Activated naive CD4-positive, alpha-beta T cell treated with anti-CD3 and anti-CD28 coated beads for 36 hours (primary cell): ENCODE results near the gene ANKRD40. TPM values are rescaled to one million over a fixed set of nuclear protein-coding genes. Genes with fewer than 3 reads are reported as not detected.

Experiments
- CTCF ChIA-PET: fragments of 350-600 bp; sonication (Branson Sonifier 250); formaldehyde crosslinking; loops from one replicate; lab custom pipeline; 2021; ENCODE audit warnings: antibody characterized with exemption; lab: Charles Lee
- DNase-seq: peaks from one replicate; pipeline ENCODE4 v3.0.0-alpha.2; 2020
- H3K27ac Mint-ChIP-seq: one replicate; pipeline ENCODE4 v1.8.0; 2021; ENCODE audit warnings: mild to moderate bottlenecking, mixed read lengths
- H3K27me3 Mint-ChIP-seq: one replicate; pipeline ENCODE4 v1.8.0; 2021; ENCODE audit warnings: low read depth, mixed read lengths
- H3K36me3 Mint-ChIP-seq: one replicate; pipeline ENCODE4 v1.8.0; 2021; ENCODE audit warnings: low read depth, mixed read lengths
- H3K4me1 Mint-ChIP-seq: one replicate; pipeline ENCODE4 v1.8.0; 2021; ENCODE audit warnings: low read depth, mixed read lengths
- H3K4me3 Mint-ChIP-seq: one replicate; pipeline ENCODE4 v1.8.0; 2021; ENCODE audit warnings: mild to moderate bottlenecking, moderate library complexity, mixed read lengths
- H3K9me3 Mint-ChIP-seq: one replicate; pipeline ENCODE4 v1.8.0; 2021; ENCODE audit warnings: mixed read lengths
- intact Hi-C: fragments of 100-400 bp; cut with micrococcal nuclease; formaldehyde crosslinking; loops from one replicate; pipeline ENCODE4 v1.15.1; 2023
- total RNA-seq, 2 experiments: library from RNA; stranded (reverse); gene quantifications; one replicate each; pipeline ENCODE4 v1.2.3, GENCODE V29; 2021

Gene ANKRD40
- total RNA-seq, 2 experiments from 2014 or later: 25.7 to 26.5 TPM

GRCh38 chr17:50690887-50691549 lies 16.7 kb downstream of the ANKRD40 start:
- intact Hi-C loops: no loop called here
- Mint-ChIP-seq H3K4me1 (peaks cover 4% of the 10 kb centered on the region), H3K36me3 (peaks cover 11% of the 10 kb centered on the region), H3K27me3 (no peaks in the 10 kb centered on the region), H3K27ac (no peak overlapping the region), H3K4me3 (no peak overlapping the region), H3K9me3 (no peaks in the 10 kb centered on the region)
- CTCF ChIA-PET: interaction anchor here (1.1 kb wide), 2 partner anchors 11 to 64 kb away, joined by 3 read pairs; no protein-coding TSS in a partner anchor
- no peak for DNase-seq

GRCh38 chr17:50689956-50690886 lies 17.5 kb downstream of the ANKRD40 start:
- no peak for DNase-seq
- CTCF ChIA-PET: no interaction called here
- Mint-ChIP-seq H3K4me1 (no peaks in the 10 kb centered on the region), H3K27ac (no peak overlapping the region), H3K36me3 (peaks cover 6% of the 10 kb centered on the region), H3K4me3 (no peak overlapping the region), H3K9me3 (no peaks in the 10 kb centered on the region), H3K27me3 (no peaks in the 10 kb centered on the region)
- intact Hi-C loops: no loop called here

GRCh38 chr17:50689251-50689650 lies 18.5 kb downstream of the ANKRD40 start:
- H3K4me1 Mint-ChIP-seq: no peaks in the 10 kb centered on the region
- H3K36me3 Mint-ChIP-seq: peaks cover 3% of the 10 kb centered on the region
- no peak for DNase-seq
- H3K4me3 Mint-ChIP-seq: no peak overlapping the region
- H3K9me3 Mint-ChIP-seq: no peaks in the 10 kb centered on the region
- no peak overlapping the region for H3K27ac Mint-ChIP-seq
- H3K27me3 Mint-ChIP-seq: no peaks in the 10 kb centered on the region
- intact Hi-C loops: no loop called here
- CTCF ChIA-PET: interaction anchor here (0.6 kb wide), 1 partner anchor 12 kb away, joined by 4 read pairs; no protein-coding TSS in a partner anchor

- H3K36me3 Mint-ChIP-seq: peaks cover under 1% of the 10 kb centered on the region
- no peaks in the 10 kb centered on the region for H3K9me3 Mint-ChIP-seq
- no peak overlapping the region for H3K4me3 Mint-ChIP-seq
- intact Hi-C loops: no loop called here
- no peak overlapping the region for H3K27ac Mint-ChIP-seq
- DNase-seq: no peak
- CTCF ChIA-PET: no interaction called here
- H3K27me3 Mint-ChIP-seq: no peaks in the 10 kb centered on the region
- no peaks in the 10 kb centered on the region for H3K4me1 Mint-ChIP-seq
Measured at GRCh38 chr17:50688245-50688644, 19.5 kb downstream of the ANKRD40 start.

GRCh38 chr17:50687200-50688066 lies 20.3 kb downstream of the ANKRD40 start:
- intact Hi-C loops: no loop called here
- CTCF ChIA-PET: no interaction called here
- no peak overlapping the region for H3K4me3 Mint-ChIP-seq
- H3K36me3 Mint-ChIP-seq: no peaks in the 10 kb centered on the region
- no peaks in the 10 kb centered on the region for H3K27me3 Mint-ChIP-seq
- H3K9me3 Mint-ChIP-seq: no peaks in the 10 kb centered on the region
- no peak overlapping the region for H3K27ac Mint-ChIP-seq
- DNase-seq: no peak
- no peaks in the 10 kb centered on the region for H3K4me1 Mint-ChIP-seq

GRCh38 chr17:50686494-50687199 lies 21.1 kb downstream of the ANKRD40 start:
- no peaks in the 10 kb centered on the region for H3K9me3 Mint-ChIP-seq
- no peak for DNase-seq
- no peak overlapping the region for H3K4me3 Mint-ChIP-seq
- no peaks in the 10 kb centered on the region for H3K27me3 Mint-ChIP-seq
- intact Hi-C loops: no loop called here
- H3K4me1 Mint-ChIP-seq: no peaks in the 10 kb centered on the region
- H3K36me3 Mint-ChIP-seq: no peaks in the 10 kb centered on the region
- CTCF ChIA-PET: interaction anchor here (1.4 kb wide), 1 partner anchor 8 kb away, joined by 3 read pairs; no protein-coding TSS in a partner anchor
- no peak overlapping the region for H3K27ac Mint-ChIP-seq

GRCh38 chr17:50685691-50686493 lies 21.8 kb downstream of the ANKRD40 start:
- Mint-ChIP-seq H3K36me3 (no peaks in the 10 kb centered on the region), H3K4me3 (no peak overlapping the region), H3K9me3 (no peaks in the 10 kb centered on the region), H3K27ac (no peak overlapping the region), H3K27me3 (peaks cover 3% of the 10 kb centered on the region), H3K4me1 (peaks cover 4% of the 10 kb centered on the region)
- DNase-seq: no peak
- intact Hi-C loops: no loop called here
- CTCF ChIA-PET: interaction anchor here (0.6 to 1.4 kb wide), 2 partner anchors 9 to 15 kb away, joined by 3 read pairs; no protein-coding TSS in a partner anchor

GRCh38 chr17:50685334-50685665 lies 22.4 kb downstream of the ANKRD40 start:
- no peak for DNase-seq
- Mint-ChIP-seq H3K36me3 (no peaks in the 10 kb centered on the region), H3K4me1 (peaks cover 4% of the 10 kb centered on the region), H3K9me3 (no peaks in the 10 kb centered on the region), H3K27ac (no peak overlapping the region), H3K27me3 (peaks cover 3% of the 10 kb centered on the region), H3K4me3 (no peak overlapping the region)
- CTCF ChIA-PET: interaction anchor here (1.1 to 1.6 kb wide), 3 partner anchors 9 to 55 kb away, joined by 3 to 7 read pairs (median 4); no protein-coding TSS in a partner anchor
- intact Hi-C loops: no loop called here

- CTCF ChIA-PET: interaction anchor here (0.9 to 1.6 kb wide), 3 partner anchors 9 to 55 kb away, joined by 3 to 7 read pairs (median 4); no protein-coding TSS in a partner anchor
Measured at GRCh38 chr17:50684612-50685333, 22.9 kb downstream of the ANKRD40 start.

GRCh38 chr17:50684288-50684611 lies 23.5 kb downstream of the ANKRD40 start:
- Mint-ChIP-seq H3K36me3 (no peaks in the 10 kb centered on the region), H3K27ac (no peak overlapping the region), H3K9me3 (no peaks in the 10 kb centered on the region), H3K4me3 (no peak overlapping the region), H3K4me1 (peaks cover 4% of the 10 kb centered on the region), H3K27me3 (peaks cover 3% of the 10 kb centered on the region)
- CTCF ChIA-PET: interaction anchor here (0.9 to 1.6 kb wide), 3 partner anchors 10 to 54 kb away, joined by 3 to 7 read pairs (median 4); no protein-coding TSS in a partner anchor
- DNase-seq: no peak
- intact Hi-C loops: no loop called here

More at GRCh38 chr17:50684612-50685333, 22.9 kb downstream of the ANKRD40 start:
- Mint-ChIP-seq H3K27me3 (peaks cover 3% of the 10 kb centered on the region), H3K27ac (no peak overlapping the region), H3K4me1 (peaks cover 4% of the 10 kb centered on the region), H3K9me3 (no peaks in the 10 kb centered on the region), H3K36me3 (no peaks in the 10 kb centered on the region), H3K4me3 (no peak overlapping the region)
- no peak for DNase-seq
- intact Hi-C loops: no loop called here
